Stimulated activated naive CD8-positive, alpha-beta T cell treated with anti-CD3 and anti-CD28 coated beads, Interleukin-15, Interleukin-2, amounts not matched to agents 100 U/mL and 50 U/mL, for 24 hours (primary cell): Measurements from ENCODE around the gene FHOD3.

ENCODE experiments used
- ATAC-seq: fragments of 150-1000 bp; cut with Tn5 transposase; one replicate; pipeline ENCODE4 v1.10.0; 2021
- DNase-seq: peaks from one replicate; pipeline ENCODE4 v3.0.0; 2021

The FHOD3 gene

GRCh38 chr18:36633961-36634412 lies 336.5 kb downstream of the FHOD3 start:
- ATAC-seq (no peak), DNase-seq (no peak)

GRCh38 chr18:36634573-36635216 lies 337.2 kb downstream of the FHOD3 start:
- ATAC-seq (no peak), DNase-seq (no peak)

DNA sequence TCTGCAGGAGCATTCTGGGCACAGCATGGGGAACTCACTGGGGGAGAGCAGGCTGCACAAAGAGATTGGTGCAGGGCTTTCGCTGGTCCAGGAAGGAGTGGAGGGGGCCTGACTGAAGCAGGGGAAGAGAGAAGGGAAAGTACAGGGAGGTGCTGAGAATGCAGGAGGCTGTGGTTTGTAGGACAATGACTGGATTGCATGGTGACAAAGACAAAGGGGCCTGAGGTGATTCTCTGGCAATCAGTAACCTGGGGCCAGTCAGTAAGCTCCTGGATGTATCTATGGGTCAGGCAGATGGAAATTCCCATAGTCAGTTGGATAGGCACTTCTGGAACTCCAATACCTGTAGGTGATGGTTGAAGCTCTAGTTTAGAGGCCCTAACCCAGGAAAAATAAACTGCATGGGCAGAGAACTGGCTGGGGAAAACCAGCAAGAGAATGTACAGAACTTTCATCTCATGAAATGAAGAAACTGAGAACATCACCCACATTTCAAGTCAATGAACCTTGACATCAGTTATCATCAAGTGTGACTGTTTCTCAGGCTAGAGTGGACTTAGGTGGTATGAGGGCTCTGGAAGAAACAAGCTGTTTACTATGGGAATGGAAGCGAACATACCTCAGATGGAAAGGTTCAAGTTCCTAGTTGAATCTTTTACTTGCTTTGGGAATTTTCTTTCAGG lies 338.0 kb downstream of the FHOD3 start:
- DNase-seq (no peak), ATAC-seq (no peak)

GRCh38 chr18:36636237-36636817 lies 338.8 kb downstream of the FHOD3 start:
- DNase-seq (no peak), ATAC-seq (no peak)

GRCh38 chr18:36638224-36638623 lies 340.7 kb downstream of the FHOD3 start:
- ATAC-seq (no peak), DNase-seq (no peak)

GRCh38 chr18:36640021-36640952 lies 342.8 kb downstream of the FHOD3 start:
- ATAC-seq (no peak), DNase-seq (no peak)

DNA sequence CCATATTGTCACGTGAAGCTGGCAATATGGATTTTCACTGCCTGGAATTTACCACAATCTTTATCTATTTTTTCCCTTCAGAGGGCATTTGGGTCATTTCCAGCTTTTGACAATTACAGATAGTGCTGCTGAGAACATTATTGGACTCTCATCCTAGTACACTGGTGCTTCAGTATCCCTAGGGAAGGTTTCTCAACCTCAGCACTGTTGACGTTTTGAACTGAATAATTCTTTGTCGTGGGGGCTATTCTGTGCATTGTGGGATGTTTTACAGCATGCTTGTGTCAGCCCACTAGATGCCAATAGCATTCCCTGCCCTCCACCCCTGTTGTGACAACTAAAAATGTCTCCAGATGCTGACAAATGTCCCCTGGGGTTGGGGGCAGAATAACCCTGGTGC lies 345.5 kb downstream of the FHOD3 start:
- DNase-seq: no peak
- no peak for ATAC-seq

DNA sequence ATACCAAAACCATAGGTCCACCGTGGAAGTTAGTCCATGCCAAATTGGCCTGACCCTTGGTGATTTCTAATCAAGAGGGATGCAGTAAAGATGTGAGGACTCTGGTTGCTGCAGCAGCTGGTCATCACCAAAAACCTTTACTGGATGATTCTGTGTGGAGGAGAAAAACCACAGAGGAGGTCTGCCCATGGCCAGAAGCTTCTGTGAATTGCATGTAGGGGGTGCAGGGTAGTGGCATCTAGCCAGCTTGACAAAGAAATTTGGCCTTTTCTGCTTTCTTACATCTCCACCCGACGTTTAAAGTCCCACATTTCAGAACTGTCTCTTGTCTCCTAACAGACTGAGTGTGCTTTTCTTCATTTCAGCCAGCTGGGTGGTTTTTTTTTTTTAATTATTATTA lies 351.3 kb downstream of the FHOD3 start:
- no peak for ATAC-seq
- no peak for DNase-seq

DNA sequence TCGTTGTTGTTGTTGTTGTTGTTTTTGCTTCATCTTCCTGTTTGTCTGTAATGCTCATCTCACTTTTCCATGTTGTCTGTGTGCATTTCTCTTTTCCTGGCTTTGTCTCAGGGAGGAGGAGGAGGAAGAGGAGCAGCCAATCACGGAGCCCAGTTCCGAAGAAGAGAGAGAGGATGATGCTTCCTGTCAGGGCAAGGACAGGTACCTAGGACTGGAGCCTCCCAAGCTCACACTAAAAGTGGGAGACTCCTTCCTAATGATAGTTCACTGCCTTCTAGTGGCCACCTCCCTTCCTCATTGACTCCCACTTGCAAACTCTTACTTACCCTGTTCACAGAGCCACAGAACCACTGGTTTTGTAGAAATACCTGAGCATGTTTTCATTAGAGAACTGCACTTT lies 351.7 kb downstream of the FHOD3 start:
- ATAC-seq (no peak), DNase-seq (no peak)

GRCh38 chr18:36650266-36650665 lies 352.8 kb downstream of the FHOD3 start:
- DNase-seq (no peak), ATAC-seq (no peak)

DNA sequence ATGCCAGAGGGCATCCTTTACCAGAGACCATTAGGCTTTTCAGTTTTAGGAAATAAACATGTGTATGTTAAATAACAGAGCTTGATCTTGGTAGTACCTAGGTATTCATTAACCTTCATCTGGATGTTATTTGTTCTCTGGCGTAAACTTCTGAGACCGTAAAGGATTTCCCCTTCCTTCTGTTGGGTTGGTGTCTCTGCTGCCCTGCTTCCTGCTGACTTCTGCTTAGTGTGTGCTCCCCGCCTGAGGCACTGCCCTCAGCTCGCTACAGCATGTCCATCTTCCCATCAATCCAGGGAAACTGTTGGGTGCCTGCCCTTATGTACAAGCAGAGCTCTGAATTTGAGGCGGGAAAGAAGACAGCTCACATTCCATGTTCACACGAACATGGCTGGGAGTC lies 353.4 kb downstream of the FHOD3 start:
- DNase-seq: no peak
- ATAC-seq: no peak

- ATAC-seq: no peak
- DNase-seq: no peak
Observed at GRCh38 chr18:36652503-36652902, 355.0 kb downstream of the FHOD3 start.

- DNase-seq: no peak
- no peak for ATAC-seq
Observed at GRCh38 chr18:36653141-36653869, 355.8 kb downstream of the FHOD3 start.

GRCh38 chr18:36653870-36654269 lies 356.4 kb downstream of the FHOD3 start:
- ATAC-seq: no peak
- no peak for DNase-seq

DNA sequence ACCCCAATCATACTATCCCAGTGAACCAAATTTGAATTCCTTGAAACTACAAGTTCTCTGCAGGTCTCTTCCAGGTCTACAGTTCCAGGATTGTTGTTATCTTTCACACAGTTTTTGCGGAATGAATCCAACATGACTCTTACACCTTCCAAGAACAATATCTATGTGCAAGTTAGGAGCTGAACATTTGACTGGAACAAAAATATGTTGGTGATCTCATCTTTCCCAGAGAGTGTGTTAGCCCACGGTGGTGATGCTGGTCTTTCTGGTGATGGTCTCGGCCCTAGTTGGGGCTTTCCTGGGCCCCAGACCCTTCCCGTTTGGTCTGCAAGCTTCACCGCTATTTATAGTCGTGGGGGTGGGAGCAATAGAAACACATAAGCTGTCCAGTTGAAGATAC lies 357.6 kb downstream of the FHOD3 start:
- ATAC-seq: no peak
- DNase-seq: no peak

GRCh38 chr18:36655930-36656329 lies 358.4 kb downstream of the FHOD3 start:
- ATAC-seq: no peak
- no peak for DNase-seq

- ATAC-seq (no peak), DNase-seq (no peak)
Observed at GRCh38 chr18:36658611-36659010, 361.1 kb downstream of the FHOD3 start.

DNA sequence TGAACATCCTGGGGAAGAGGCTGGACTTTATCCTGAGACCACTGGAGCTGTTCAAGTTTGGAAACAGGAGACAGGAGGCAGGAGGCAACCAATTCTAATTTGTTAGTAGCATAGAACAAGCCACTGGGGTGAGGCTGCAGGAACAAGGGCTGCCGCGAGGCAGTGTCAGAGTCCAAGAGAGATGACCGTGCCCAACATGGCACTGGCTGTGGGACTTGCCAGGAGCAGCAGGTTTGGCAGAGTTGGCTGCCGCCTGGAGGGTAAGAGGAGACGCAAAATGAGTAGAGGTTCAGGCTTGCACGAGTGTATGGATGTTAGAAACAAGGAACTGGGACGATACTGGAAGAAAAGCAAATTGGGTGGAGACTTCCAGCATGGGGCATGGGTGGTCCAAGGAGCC lies 362.8 kb downstream of the FHOD3 start:
- no peak for ATAC-seq
- no peak for DNase-seq

- ATAC-seq (no peak), DNase-seq (no peak)
Observed at GRCh38 chr18:36661999-36662398, 364.5 kb downstream of the FHOD3 start.

GRCh38 chr18:36663312-36663711 lies 365.8 kb downstream of the FHOD3 start:
- no peak for DNase-seq

GRCh38 chr18:36665952-36666351 lies 368.4 kb downstream of the FHOD3 start:
- DNase-seq (no peak), ATAC-seq (no peak)

More at GRCh38 chr18:36663312-36663711, 365.8 kb downstream of the FHOD3 start:
- no peak for ATAC-seq

- ATAC-seq (no peak), DNase-seq (no peak)
Observed at GRCh38 chr18:36667811-36668210, 370.3 kb downstream of the FHOD3 start.
